Measurements from ENCODE around the gene CTNS. TPM values are rescaled to one million over a fixed set of nuclear protein-coding genes. Genes with fewer than 3 reads are reported as not detected.

The CTNS gene
- total and polyA plus RNA-seq, 2 of the 13 experiments (the other 11 are each of a cell fraction or from before 2014, with no cell fraction given): 9.5 to 13.7 TPM

- peak; percentile 69; the same call in 1 of the 2 replicates for TF ChIP-seq ZNF616 (CRISPR knock-in tag; IDR thresholded peaks at IDR 0.05; ENCODE audit: low read depth)
- TF ChIP-seq ZFP41 (CRISPR knock-in tag; IDR thresholded peaks at IDR 0.05; ENCODE audit: borderline replicate concordance): no peak
- no peak for TF ChIP-seq KAT2B (IDR thresholded peaks at IDR 0.05; ENCODE audit: borderline replicate concordance, low read depth, low read length)
- no peak; the same call in 1 of the 2 replicates for TF ChIP-seq KDM4B (CRISPR knock-in tag; IDR thresholded peaks at IDR 0.05)
- peak; percentile 26; the same call in 1 of the 2 replicates for TF ChIP-seq ZNF891 (CRISPR knock-in tag; IDR thresholded peaks at IDR 0.05)
- no peak for TF ChIP-seq ZNF570 (CRISPR knock-in tag; IDR thresholded peaks at IDR 0.05; ENCODE audit: borderline replicate concordance)
- peak; percentile 30 for TF ChIP-seq PHF5A (CRISPR knock-in tag; IDR thresholded peaks at IDR 0.05; ENCODE audit: low read depth, unreplicated experiment)
- TF ChIP-seq, protein P1, sequence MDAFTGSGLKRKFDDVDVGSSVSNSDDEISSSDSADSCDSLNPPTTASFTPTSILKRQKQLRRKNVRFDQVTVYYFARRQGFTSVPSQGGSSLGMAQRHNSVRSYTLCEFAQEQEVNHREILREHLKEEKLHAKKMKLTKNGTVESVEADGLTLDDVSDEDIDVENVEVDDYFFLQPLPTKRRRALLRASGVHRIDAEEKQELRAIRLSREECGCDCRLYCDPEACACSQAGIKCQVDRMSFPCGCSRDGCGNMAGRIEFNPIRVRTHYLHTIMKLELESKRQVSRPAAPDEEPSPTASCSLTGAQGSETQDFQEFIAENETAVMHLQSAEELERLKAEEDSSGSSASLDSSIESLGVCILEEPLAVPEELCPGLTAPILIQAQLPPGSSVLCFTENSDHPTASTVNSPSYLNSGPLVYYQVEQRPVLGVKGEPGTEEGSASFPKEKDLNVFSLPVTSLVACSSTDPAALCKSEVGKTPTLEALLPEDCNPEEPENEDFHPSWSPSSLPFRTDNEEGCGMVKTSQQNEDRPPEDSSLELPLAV (CRISPR knock-in tag; conservative IDR thresholded peaks at IDR 0.05; ENCODE audit: low read depth): no peak
- peak; percentile 75 for TF ChIP-seq ZGPAT (CRISPR knock-in tag; IDR thresholded peaks at IDR 0.05)
- TF ChIP-seq ZZZ3 (CRISPR knock-in tag; IDR thresholded peaks at IDR 0.05; ENCODE audit: borderline replicate concordance): peak; percentile 34; the same call in 1 of the 2 replicates
- TF ChIP-seq, protein P2, sequence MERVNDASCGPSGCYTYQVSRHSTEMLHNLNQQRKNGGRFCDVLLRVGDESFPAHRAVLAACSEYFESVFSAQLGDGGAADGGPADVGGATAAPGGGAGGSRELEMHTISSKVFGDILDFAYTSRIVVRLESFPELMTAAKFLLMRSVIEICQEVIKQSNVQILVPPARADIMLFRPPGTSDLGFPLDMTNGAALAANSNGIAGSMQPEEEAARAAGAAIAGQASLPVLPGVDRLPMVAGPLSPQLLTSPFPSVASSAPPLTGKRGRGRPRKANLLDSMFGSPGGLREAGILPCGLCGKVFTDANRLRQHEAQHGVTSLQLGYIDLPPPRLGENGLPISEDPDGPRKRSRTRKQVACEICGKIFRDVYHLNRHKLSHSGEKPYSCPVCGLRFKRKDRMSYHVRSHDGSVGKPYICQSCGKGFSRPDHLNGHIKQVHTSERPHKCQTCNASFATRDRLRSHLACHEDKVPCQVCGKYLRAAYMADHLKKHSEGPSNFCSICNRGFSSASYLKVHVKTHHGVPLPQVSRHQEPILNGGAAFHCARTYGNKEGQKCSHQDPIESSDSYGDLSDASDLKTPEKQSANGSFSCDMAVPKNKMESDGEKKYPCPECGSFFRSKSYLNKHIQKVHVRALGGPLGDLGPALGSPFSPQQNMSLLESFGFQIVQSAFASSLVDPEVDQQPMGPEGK (CRISPR knock-in tag; IDR thresholded peaks at IDR 0.05): no peak
- TF ChIP-seq GTF3A (CRISPR knock-in tag; conservative IDR thresholded peaks at IDR 0.05): 0 out of 2 replicates have a peak, but pooled peaks have one; percentile 86
- no peak for TF ChIP-seq HDAC1 (CRISPR knock-in tag; IDR thresholded peaks at IDR 0.05)
- peak; percentile 7; the same call in 1 of the 2 replicates for TF ChIP-seq ZNF430 (CRISPR knock-in tag; IDR thresholded peaks at IDR 0.05)
- peak; percentile 32; the same call in 1 of the 2 replicates for TF ChIP-seq ZNF879 (CRISPR knock-in tag; IDR thresholded peaks at IDR 0.05)
- TF ChIP-seq ZNF260 (CRISPR knock-in tag; IDR thresholded peaks at IDR 0.05; ENCODE audit: borderline replicate concordance, low read depth): no peak
- TF ChIP-seq FOXA3 (CRISPR knock-in tag; IDR thresholded peaks at IDR 0.05): 0 out of 2 replicates have a peak, but pooled peaks have one; percentile 7
- 0 out of 2 replicates have a peak, but pooled peaks have one; percentile 37 for TF ChIP-seq RAD21 (CRISPR knock-in tag; IDR thresholded peaks at IDR 0.05)
- TF ChIP-seq NAIF1 (CRISPR knock-in tag; IDR thresholded peaks at IDR 0.05; ENCODE audit: borderline replicate concordance): 0 out of 2 replicates have a peak, but pooled peaks have one; percentile 25
- TF ChIP-seq, protein P3, sequence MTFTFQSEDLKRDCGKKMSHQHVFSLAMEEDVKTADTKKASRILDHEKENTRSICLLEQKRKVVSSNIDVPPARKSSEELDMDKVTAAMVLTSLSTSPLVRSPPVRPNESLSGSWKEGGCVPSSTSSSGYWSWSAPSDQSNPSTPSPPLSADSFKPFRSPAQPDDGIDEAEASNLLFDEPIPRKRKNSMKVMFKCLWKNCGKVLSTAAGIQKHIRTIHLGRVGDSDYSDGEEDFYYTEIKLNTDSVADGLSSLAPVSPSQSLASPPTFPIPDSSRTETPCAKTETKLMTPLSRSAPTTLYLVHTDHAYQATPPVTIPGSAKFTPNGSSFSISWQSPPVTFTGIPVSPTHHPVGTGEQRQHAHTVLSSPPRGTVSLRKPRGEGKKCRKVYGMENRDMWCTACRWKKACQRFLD (CRISPR knock-in tag; IDR thresholded peaks at IDR 0.05; ENCODE audit: borderline replicate concordance): peak; percentile 92
- peak; percentile 89; the same call in 1 of the 2 replicates for TF ChIP-seq ISX (CRISPR knock-in tag; conservative IDR thresholded peaks at IDR 0.05)
- TF ChIP-seq ZNF567 (CRISPR knock-in tag; IDR thresholded peaks at IDR 0.05; ENCODE audit: borderline replicate concordance): no peak
- TF ChIP-seq ZNF367 (CRISPR knock-in tag; IDR thresholded peaks at IDR 0.05; ENCODE audit: borderline replicate concordance): peak; percentile 70; the same call in 1 of the 2 replicates
Measured at GRCh38 chr17:3668279-3669084, 31.9 kb downstream of the CTNS start, which contains the start of the genes EMC6 and TAX1BP3 (continued).

Data from HepG2 (cell line).